Ovary (tissue), 3 donors: ENCODE data around the gene FCN1.

Experiments used
- CTCF ChIP-seq, 3 donors: fragments of 450-650 bp in 2 of 3; fragments of 200-600 bp in 1 of 3; IDR thresholded peaks; one replicate each; pipeline versions ENCODE4 v1.5.1 to v1.8.0; 2016 to 2022; ENCODE audit warnings: antibody characterized with exemption in 3 of 3, mild to moderate bottlenecking in 1 of 3
- EP300 ChIP-seq: sonication (generic); formaldehyde crosslinking; IDR thresholded peaks from one replicate; pipeline ENCODE4 v1.6.1; 2017; ENCODE audit warnings: antibody characterized with exemption
- donor health status: DM: no; HTN: no; CAD: no.

DNA sequence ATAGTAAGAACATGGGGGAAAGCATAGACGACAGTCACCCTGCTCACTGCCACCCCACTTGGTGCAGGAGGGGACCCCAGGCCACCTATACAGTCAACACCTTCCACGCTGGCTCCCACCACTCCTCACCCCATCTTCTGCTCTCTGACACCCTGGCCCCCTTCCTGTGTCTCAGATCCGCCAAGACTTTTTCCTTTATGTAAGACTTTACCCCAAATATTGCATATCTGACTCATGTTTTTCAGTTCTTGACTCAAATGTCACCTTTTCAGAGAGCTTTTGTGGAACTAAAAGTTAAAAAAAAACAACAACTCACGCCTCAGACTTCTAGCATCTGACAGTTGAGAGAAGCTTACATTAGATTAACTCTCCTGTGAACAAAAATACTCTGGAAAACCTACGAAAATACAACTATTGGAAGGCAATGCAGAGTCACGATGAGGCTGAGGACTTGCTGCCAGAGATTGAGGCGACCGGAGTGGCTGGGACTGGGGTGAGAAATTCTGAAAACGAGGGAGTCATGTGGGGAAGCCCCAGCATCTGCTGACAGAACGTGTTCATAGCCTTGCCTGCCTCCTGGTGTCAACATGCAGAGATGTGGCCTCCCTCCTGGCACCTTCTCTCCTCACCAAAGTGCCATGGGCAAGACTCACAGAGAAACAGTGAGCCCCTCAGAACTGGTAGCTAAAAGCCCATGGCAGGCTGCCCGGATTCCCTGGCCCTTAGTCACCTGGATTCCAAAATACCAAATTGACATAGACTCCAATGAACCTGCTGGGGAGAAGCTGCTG lies 59.5 kb downstream of the FCN1 start:
- TF ChIP-seq CTCF (IDR thresholded peaks at IDR 0.05) (no peak), EP300 (no peak)
